ENCODE results near the gene MRPS27. TPM values are rescaled to one million over a fixed set of nuclear protein-coding genes. Genes with fewer than 3 reads are reported as not detected.

Gene MRPS27
- total RNA-seq, 2 donors from 2014 or later: 40.1 to 59.0 TPM

DNA sequence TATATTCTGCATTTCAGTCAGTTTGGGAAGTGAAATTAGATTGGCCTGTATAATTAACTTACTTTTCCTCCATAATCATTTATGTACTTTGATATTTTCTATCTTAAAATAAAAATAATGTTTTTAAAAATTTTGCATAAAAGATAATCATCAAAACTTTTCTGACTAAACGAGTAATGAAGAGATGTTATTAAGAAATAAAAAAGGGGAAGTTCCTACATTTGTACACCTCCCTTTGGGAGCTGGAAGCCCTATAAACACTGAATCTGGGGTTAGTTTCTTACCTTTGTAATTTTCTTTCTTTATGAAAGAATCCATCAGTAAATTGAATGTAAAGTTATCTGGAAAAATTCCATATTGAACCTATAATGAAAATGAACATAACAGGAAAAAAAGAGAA, 86.2 kb downstream of the MRPS27 start:
- Histone ChIP-seq H3K4me3 (no peak overlapping the region), H3K9me3 (no peaks in the 10 kb centered on the region), H3K4me1 (peaks cover 0 to 30% of the 10 kb centered on the region in 2 donors), H3K27ac (no peak overlapping the region), H3K27me3 (no peaks in the 10 kb centered on the region), H3K36me3 (no peaks in the 10 kb centered on the region)
- no peak for DNase-seq (ENCODE audit: low spot score)
- TF ChIP-seq, protein P1, sequence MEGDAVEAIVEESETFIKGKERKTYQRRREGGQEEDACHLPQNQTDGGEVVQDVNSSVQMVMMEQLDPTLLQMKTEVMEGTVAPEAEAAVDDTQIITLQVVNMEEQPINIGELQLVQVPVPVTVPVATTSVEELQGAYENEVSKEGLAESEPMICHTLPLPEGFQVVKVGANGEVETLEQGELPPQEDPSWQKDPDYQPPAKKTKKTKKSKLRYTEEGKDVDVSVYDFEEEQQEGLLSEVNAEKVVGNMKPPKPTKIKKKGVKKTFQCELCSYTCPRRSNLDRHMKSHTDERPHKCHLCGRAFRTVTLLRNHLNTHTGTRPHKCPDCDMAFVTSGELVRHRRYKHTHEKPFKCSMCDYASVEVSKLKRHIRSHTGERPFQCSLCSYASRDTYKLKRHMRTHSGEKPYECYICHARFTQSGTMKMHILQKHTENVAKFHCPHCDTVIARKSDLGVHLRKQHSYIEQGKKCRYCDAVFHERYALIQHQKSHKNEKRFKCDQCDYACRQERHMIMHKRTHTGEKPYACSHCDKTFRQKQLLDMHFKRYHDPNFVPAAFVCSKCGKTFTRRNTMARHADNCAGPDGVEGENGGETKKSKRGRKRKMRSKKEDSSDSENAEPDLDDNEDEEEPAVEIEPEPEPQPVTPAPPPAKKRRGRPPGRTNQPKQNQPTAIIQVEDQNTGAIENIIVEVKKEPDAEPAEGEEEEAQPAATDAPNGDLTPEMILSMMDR (IDR thresholded peaks at IDR 0.05): no peak

DNA sequence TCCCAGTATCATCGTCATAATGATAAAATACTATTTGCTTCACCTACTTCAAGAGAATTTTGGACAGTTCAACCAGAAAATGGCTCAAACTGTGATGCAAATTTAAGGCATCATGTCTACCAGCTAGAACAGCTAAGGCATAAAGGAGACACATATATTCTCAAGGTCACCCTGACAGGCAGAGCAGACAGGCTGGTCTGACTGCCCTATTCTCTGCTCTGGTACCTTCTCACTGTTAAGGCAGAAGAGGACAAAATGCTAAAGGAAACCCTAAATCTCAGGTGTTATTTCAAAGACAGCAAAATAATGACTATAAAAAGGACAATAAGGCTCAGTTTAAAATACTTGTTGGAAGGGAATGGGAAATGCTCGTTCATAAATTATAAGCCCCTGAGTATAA, 87.2 kb downstream of the MRPS27 start:
- TF ChIP-seq, protein P1 (IDR thresholded peaks at IDR 0.05): no peak
- Histone ChIP-seq H3K4me3 (no peak overlapping the region), H3K4me1 (peaks cover 0 to 33% of the 10 kb centered on the region in 2 donors), H3K36me3 (no peaks in the 10 kb centered on the region), H3K27ac (peak overlapping the region in 1 of 2 donors; percentile 2), H3K27me3 (no peaks in the 10 kb centered on the region), H3K9me3 (no peaks in the 10 kb centered on the region)
- DNase-seq (ENCODE audit: low spot score): no peak

DNA sequence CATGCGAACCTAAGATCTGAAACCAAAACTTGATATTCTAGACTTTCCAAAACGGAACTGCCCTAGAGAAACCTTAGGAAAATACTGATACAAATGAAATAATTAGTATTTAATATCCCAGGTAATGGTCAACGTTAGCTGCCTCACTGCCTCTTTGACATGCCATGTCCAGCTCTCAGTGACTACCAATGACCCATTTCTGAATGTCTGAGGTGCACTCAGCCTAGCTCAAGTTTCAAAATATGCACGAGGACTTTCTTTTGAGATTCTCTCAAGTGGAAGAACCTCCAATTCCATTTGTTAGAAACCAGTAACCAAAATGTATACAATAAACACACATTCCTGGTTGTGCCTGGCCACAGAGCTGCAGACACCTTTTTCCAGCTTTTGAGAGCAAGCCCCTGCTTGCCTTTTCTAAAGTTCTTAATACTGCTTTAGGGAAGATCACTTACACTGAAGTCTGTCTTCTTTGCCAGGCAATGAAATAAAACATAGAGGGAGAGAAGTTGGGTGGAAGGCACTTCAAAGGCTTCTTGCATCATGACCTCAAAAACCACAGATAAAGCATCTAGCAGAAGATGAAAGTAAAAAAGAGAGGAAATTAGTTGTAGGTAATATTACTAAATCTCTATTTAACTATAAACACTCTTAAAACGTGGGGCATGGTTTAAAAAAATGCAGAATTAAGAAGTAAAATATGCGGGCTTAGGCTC, 87.9 kb downstream of the MRPS27 start:
- Histone ChIP-seq H3K4me1 (peaks cover 0 to 39% of the 10 kb centered on the region in 2 donors), H3K27ac (peak overlapping the region in 1 of 2 donors; percentile 2), H3K4me3 (no peak overlapping the region), H3K27me3 (no peaks in the 10 kb centered on the region), H3K36me3 (no peaks in the 10 kb centered on the region), H3K9me3 (no peaks in the 10 kb centered on the region)
- TF ChIP-seq, protein P1 (IDR thresholded peaks at IDR 0.05): no peak
- no peak for DNase-seq (ENCODE audit: low spot score)

DNA sequence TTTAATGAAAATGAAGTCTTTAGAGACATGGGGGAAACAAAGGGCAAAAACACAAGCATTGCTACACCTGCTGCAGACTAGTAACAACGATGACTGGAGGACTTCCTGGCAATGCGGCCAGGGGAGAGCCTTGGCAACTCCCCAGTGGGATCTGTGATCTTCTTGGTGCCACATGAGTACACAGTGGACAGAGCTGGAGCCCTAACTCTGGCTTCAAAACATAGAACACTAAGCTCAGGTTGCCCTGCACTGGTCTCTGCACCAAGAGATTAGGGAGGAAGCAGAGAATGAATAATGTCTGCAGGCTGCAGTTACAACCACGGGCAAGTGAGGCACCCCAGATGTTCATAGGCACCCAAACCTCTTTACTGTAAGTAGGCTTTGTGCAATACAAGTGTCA, 91.1 kb downstream of the MRPS27 start:
- Histone ChIP-seq H3K4me1 (peaks cover 0 to 32% of the 10 kb centered on the region in 2 donors), H3K4me3 (no peak overlapping the region), H3K27ac (peak overlapping the region in 1 of 2 donors; percentile 83), H3K27me3 (no peaks in the 10 kb centered on the region), H3K36me3 (peaks cover 19% of the 10 kb centered on the region), H3K9me3 (no peaks in the 10 kb centered on the region)
- DNase-seq (ENCODE audit: low spot score): no peak
- TF ChIP-seq, protein P1 (IDR thresholded peaks at IDR 0.05): no peak

DNA sequence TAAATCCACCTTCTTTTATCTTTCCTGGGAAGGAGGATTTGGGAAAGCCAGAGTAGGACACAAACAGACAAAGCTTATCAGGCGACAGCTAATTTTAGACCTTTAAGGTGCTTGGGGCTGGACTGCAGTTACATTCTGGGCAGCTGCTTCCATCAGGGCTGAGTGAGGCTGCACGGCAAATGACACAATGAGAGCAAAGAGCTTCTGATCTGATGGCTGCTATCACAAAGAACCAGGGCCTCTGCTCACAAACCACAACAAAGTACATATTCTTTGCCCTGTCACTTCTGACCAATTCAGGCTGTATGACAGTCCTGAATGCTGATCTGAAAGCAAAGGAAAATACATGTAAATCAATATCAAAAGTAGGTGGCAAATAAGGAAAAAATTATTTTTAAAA, 93.1 kb downstream of the MRPS27 start:
- TF ChIP-seq, protein P1 (IDR thresholded peaks at IDR 0.05): no peak
- H3K27me3 ChIP-seq: no peaks in the 10 kb centered on the region
- DNase-seq (ENCODE audit: low spot score): no peak
- peak overlapping the region; percentile 40 to 83 for H3K27ac ChIP-seq
- no peak overlapping the region for H3K4me3 ChIP-seq
- peaks cover 37% of the 10 kb centered on the region for H3K36me3 ChIP-seq
- H3K4me1 ChIP-seq: peaks cover 0 to 31% of the 10 kb centered on the region in 2 donors
- H3K9me3 ChIP-seq: no peaks in the 10 kb centered on the region

DNA sequence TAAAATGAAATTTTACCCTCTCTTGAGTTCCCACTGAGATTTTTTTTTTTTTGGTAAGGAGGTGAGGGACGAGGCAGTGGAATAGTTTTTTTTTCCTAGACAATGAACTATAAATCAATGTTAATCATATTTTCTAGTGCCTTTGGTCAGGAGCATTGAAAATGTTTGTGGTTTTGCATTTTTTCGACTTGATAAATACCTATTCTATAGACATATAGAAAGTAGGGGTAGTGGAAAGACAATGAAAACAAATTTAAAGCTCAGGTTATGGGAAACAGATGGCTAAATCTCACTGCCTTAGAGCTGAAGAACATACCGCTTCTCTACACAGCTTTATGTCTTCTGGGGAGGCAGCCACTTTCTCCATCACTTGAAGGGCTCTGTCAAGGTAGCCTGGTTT, 94.3 kb downstream of the MRPS27 start:
- Histone ChIP-seq H3K9me3 (no peaks in the 10 kb centered on the region), H3K27ac (peak overlapping the region; percentile 32 to 83), H3K36me3 (peaks cover 43% of the 10 kb centered on the region), H3K4me3 (no peak overlapping the region), H3K4me1 (peaks cover 0 to 31% of the 10 kb centered on the region in 2 donors), H3K27me3 (no peaks in the 10 kb centered on the region)
- no peak for DNase-seq (ENCODE audit: low spot score)
- TF ChIP-seq, protein P1 (IDR thresholded peaks at IDR 0.05): no peak

Measured in right atrium auricular region (tissue), 2 donors.